Activated CD8-positive, alpha-beta T cell treated with anti-CD3 and anti-CD28 coated beads for 36 hours (primary cell): ENCODE results near the gene SORL1-AS1.

Experiments
- ATAC-seq: fragments of 200-7000 bp; cut with Tn5 transposase; one replicate; pipeline ENCODE4 v1.10.0; 2021; ENCODE audit warnings: mild to moderate bottlenecking, moderate library complexity
- CTCF ChIA-PET: fragments of 350-600 bp; sonication (Branson Sonifier 250); formaldehyde crosslinking; loops from one replicate; lab custom pipeline; 2021; ENCODE audit warnings: antibody characterized with exemption; lab: Charles Lee
- POLR2A ChIA-PET: fragments of 350-600 bp; sonication (Branson Sonifier 250); formaldehyde crosslinking; loops from one replicate; lab custom pipeline; 2021; ENCODE audit warnings: antibody characterized with exemption; lab: Charles Lee
- DNase-seq: peaks from one replicate; pipeline ENCODE4 v3.0.0-alpha.2; 2020
- H3K27ac Mint-ChIP-seq: one replicate; pipeline ENCODE4 v1.8.0; 2021; ENCODE audit warnings: mild to moderate bottlenecking, mixed read lengths
- H3K27me3 Mint-ChIP-seq: one replicate; pipeline ENCODE4 v1.8.0; 2021; ENCODE audit warnings: mixed read lengths
- H3K36me3 Mint-ChIP-seq: one replicate; pipeline ENCODE4 v1.8.0; 2021; ENCODE audit warnings: low read depth, mixed read lengths
- H3K4me1 Mint-ChIP-seq: one replicate; pipeline ENCODE4 v1.8.0; 2021; ENCODE audit warnings: low read depth, mixed read lengths
- H3K4me3 Mint-ChIP-seq: one replicate; pipeline ENCODE4 v1.8.0; 2021; ENCODE audit warnings: mild to moderate bottlenecking, moderate library complexity, mixed read lengths
- H3K9me3 Mint-ChIP-seq: one replicate; pipeline ENCODE4 v1.8.0; 2021; ENCODE audit warnings: mixed read lengths
- CTCF ChIP-seq: fragments of 200-600 bp; IDR thresholded peaks from one replicate; pipeline ENCODE4 v1.8.0; 2022; ENCODE audit warnings: antibody characterized with exemption, mild to moderate bottlenecking
- intact Hi-C: fragments of 100-400 bp; cut with micrococcal nuclease; formaldehyde crosslinking; loops from one replicate; pipeline ENCODE4 v1.10.0; 2022

SORL1-AS1 gene

GRCh38 chr11:121421149-121421901, 31.4 kb downstream of the SORL1-AS1 start:
- no peak overlapping the region for H3K27ac Mint-ChIP-seq
- TF ChIP-seq CTCF, result no peak
- no peak overlapping the region for H3K4me3 Mint-ChIP-seq
- no peaks in the 10 kb centered on the region for H3K36me3 Mint-ChIP-seq
- DNase-seq (no peak), ATAC-seq (no peak)
- intact Hi-C loops, result loop anchor here (5.0 kb wide), 1 partner anchor 94 kb away; no protein-coding TSS in a partner anchor
- peaks cover 61% of the 10 kb centered on the region for H3K4me1 Mint-ChIP-seq
- CTCF ChIA-PET, result interaction anchor here (0.8 to 1.2 kb wide), 3 partner anchors 30 to 102 kb away, joined by 3 to 4 read pairs (median 3); no protein-coding TSS in a partner anchor
- POLR2A ChIA-PET, result no interaction called here
- H3K27me3 Mint-ChIP-seq, result no peaks in the 10 kb centered on the region
- peaks cover 8% of the 10 kb centered on the region for H3K9me3 Mint-ChIP-seq

GRCh38 chr11:121420398-121420797, 32.4 kb downstream of the SORL1-AS1 start:
- ChIA-PET CTCF (interaction anchor here (0.9 to 1.2 kb wide), 4 partner anchors 9 to 101 kb away, joined by 3 to 4 read pairs (median 3); no protein-coding TSS in a partner anchor), POLR2A (interaction anchor here (0.9 kb wide), 1 partner anchor 32 kb away, joined by 3 read pairs; the partner anchor contains the start of gene SORL1-AS1)
- Mint-ChIP-seq H3K4me1 (peaks cover 66% of the 10 kb centered on the region), H3K36me3 (no peaks in the 10 kb centered on the region), H3K27ac (no peak overlapping the region), H3K4me3 (no peak overlapping the region), H3K9me3 (peaks cover 8% of the 10 kb centered on the region), H3K27me3 (no peaks in the 10 kb centered on the region)
- no peak for TF ChIP-seq CTCF
- intact Hi-C loops, result loop anchor here (5.0 kb wide), 1 partner anchor 93 kb away; no protein-coding TSS in a partner anchor
- DNase-seq (no peak), ATAC-seq (peak; percentile 22)

GRCh38 chr11:121419836-121420235, 32.9 kb downstream of the SORL1-AS1 start:
- POLR2A ChIA-PET, result interaction anchor here (0.9 kb wide), 1 partner anchor 33 kb away, joined by 3 read pairs; the partner anchor contains the start of gene SORL1-AS1
- Mint-ChIP-seq H3K9me3 (peaks cover 5% of the 10 kb centered on the region), H3K27me3 (no peaks in the 10 kb centered on the region), H3K4me3 (no peak overlapping the region), H3K4me1 (peaks cover 70% of the 10 kb centered on the region), H3K36me3 (no peaks in the 10 kb centered on the region), H3K27ac (no peak overlapping the region)
- no peak for TF ChIP-seq CTCF
- ATAC-seq (no peak), DNase-seq (no peak)
- CTCF ChIA-PET, result interaction anchor here (0.9 to 1.2 kb wide), 3 partner anchors 8 to 101 kb away, joined by 3 to 4 read pairs (median 3); no protein-coding TSS in a partner anchor
- intact Hi-C loops, result loop anchor here (5.0 kb wide), 2 partner anchors 42 to 93 kb away; no protein-coding TSS in a partner anchor

- Mint-ChIP-seq H3K9me3 (no peaks in the 10 kb centered on the region), H3K4me3 (no peak overlapping the region), H3K4me1 (peaks cover 62% of the 10 kb centered on the region), H3K27ac (peak overlapping the region; percentile 17), H3K36me3 (no peaks in the 10 kb centered on the region), H3K27me3 (no peaks in the 10 kb centered on the region)
- ATAC-seq (peak; percentile 75), DNase-seq (peak; percentile 65)
- CTCF ChIA-PET, result no interaction called here
- TF ChIP-seq CTCF, result no peak
- POLR2A ChIA-PET, result interaction anchor here (0.9 kb wide), 1 partner anchor 76 kb away, joined by 3 read pairs; no protein-coding TSS in a partner anchor
- intact Hi-C loops, result loop anchor here (5.0 kb wide), 1 partner anchor 44 kb away; no protein-coding TSS in a partner anchor
Observed at GRCh38 chr11:121418625-121419114, 34.1 kb downstream of the SORL1-AS1 start.
